Thyroid gland (tissue), 4 donors: ENCODE results near the gene SEMA4A. TPM values are rescaled to one million over a fixed set of nuclear protein-coding genes. Genes with fewer than 3 reads are reported as not detected.

Experiments used
- DNase-seq, 2 donors: peaks; one replicate each; pipeline ENCODE4 v3.0.0-alpha.2; 2019
- H3K27ac ChIP-seq, 3 donors: fragments of 200-600 bp; sonication (generic); 1 replicate in 2 of 3; 2 replicates in 1 of 3; pipeline ENCODE4 v1.5.1; 2016 to 2019; ENCODE audit warnings: mild to moderate bottlenecking in 1 of 3, moderate library complexity in 1 of 3
- H3K27me3 ChIP-seq: fragments of 200-600 bp; sonication (generic); one replicate; pipeline ENCODE4 v1.5.1; 2019
- H3K36me3 ChIP-seq, 2 donors: fragments of 200-600 bp; sonication (generic); one replicate each; pipeline ENCODE4 v1.5.1; 2016 to 2019
- H3K4me1 ChIP-seq, 2 donors: fragments of 200-600 bp; sonication (generic); one replicate each; pipeline ENCODE4 v1.5.1; 2017 to 2019
- H3K4me3 ChIP-seq, 3 donors: fragments of 200-600 bp; sonication (generic); replicated peaks in 1 of 3; 1 replicate in 2 of 3; 2 replicates in 1 of 3; pipeline ENCODE4 v1.5.1; 2016; ENCODE audit warnings: mild to moderate bottlenecking in 1 of 3
- H3K9me3 ChIP-seq: fragments of 200-600 bp; sonication (generic); one replicate; pipeline ENCODE4 v1.5.1; 2017
- CTCF ChIP-seq, 6 experiments: fragments of 200-600 bp in 3 of 6; fragments of 450-650 bp in 3 of 6; sonication (generic) in 3 of 6; IDR thresholded peaks; one replicate each; pipeline ENCODE4 v1.5.1; 2016 to 2019; ENCODE audit warnings: antibody characterized with exemption in 6 of 6, mild to moderate bottlenecking in 2 of 6, inconsistent platforms in 1 of 6, moderate library complexity in 1 of 6
- POLR2A ChIP-seq, 2 donors: fragments of 450-650 bp; IDR thresholded peaks; one replicate each; pipeline ENCODE4 v1.6.1; 2017; ENCODE audit warnings: antibody characterized with exemption in 2 of 2, mild to moderate bottlenecking in 2 of 2, moderate library complexity in 1 of 2
- WGBS, 2 donors: methylation state at CpG; one replicate each; pipeline ENCODE4 v1.1.5; 2017; 5-methylcytosine and 5-hydroxymethylcytosine counted together
- intact Hi-C: fragments of 100-400 bp; cut with DNase I; formaldehyde crosslinking; loops from one replicate; pipeline ENCODE4 v1.15.1; 2023
- total RNA-seq, 4 donors: library from RNA; depleted of rRNA; stranded (reverse); fragments of >200 nt; gene quantifications; one replicate each; pipeline ENCODE4 v1.2.3, GENCODE V29; 2016

SEMA4A gene
- total RNA-seq, 4 donors from 2014 or later = 21.5 to 50.8 (median 37.5) TPM

GRCh38 chr1:156217871-156218270 lies 64.5 kb downstream of the SEMA4A start:
- WGBS, 2 donors = 28 to 67% methylated on average over 2 of the region's 2 CpGs
- H3K4me3 ChIP-seq = no peak overlapping the region
- H3K9me3 ChIP-seq = no peaks in the 10 kb centered on the region
- H3K4me1 ChIP-seq = peaks cover 7 to 23% of the 10 kb centered on the region in 2 donors
- H3K27ac ChIP-seq = peak overlapping the region in 2 of 3 donors; percentile 42 to 44
- peaks cover 8 to 19% of the 10 kb centered on the region in 2 donors for H3K36me3 ChIP-seq
- no peak for DNase-seq
- intact Hi-C loops = no loop called here
- H3K27me3 ChIP-seq = no peaks in the 10 kb centered on the region
- TF ChIP-seq POLR2A (IDR thresholded peaks at IDR 0.05) (no peak), CTCF (IDR thresholded peaks at IDR 0.05) (no peak)

DNA sequence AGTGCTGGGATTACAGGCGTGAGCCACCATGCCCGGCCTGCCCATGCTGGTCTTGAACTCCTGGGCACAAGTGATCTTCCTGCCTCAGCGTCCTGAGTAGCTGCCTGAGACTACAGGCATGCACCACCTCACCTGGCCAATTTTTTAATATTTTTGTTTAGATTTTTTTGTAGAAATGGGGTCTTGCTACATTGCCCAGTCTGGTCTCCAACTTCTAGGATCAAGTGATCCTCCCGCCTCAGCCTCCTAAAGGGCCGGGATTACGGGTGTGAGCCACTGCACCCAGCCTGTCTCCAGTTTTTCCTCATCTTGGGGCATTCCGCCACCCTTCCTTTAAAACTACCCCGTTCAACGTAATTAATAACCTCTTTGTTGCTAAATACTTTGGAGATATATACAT lies 66.8 kb downstream of the SEMA4A start:
- DNase-seq = no peak
- intact Hi-C loops = no loop called here
- H3K4me1 ChIP-seq = peaks cover 0 to 18% of the 10 kb centered on the region in 2 donors
- TF ChIP-seq CTCF (IDR thresholded peaks at IDR 0.05) = no peak
- no peak for TF ChIP-seq POLR2A (IDR thresholded peaks at IDR 0.05)
- H3K36me3 ChIP-seq = peaks cover 16 to 28% of the 10 kb centered on the region in 2 donors
- no peaks in the 10 kb centered on the region for H3K27me3 ChIP-seq
- H3K27ac ChIP-seq = no peak overlapping the region
- no peak overlapping the region for H3K4me3 ChIP-seq
- WGBS, 2 donors = 93 to 99% methylated on average over 9 of the region's 9 CpGs
- no peaks in the 10 kb centered on the region for H3K9me3 ChIP-seq

GRCh38 chr1:156221986-156222692 lies 68.8 kb downstream of the SEMA4A start:
- H3K27me3 ChIP-seq = no peaks in the 10 kb centered on the region
- no peak overlapping the region for H3K4me3 ChIP-seq
- intact Hi-C loops = no loop called here
- no peak for TF ChIP-seq POLR2A (IDR thresholded peaks at IDR 0.05)
- TF ChIP-seq CTCF (IDR thresholded peaks at IDR 0.05) = no peak
- no peak for DNase-seq
- 92 to 97% methylated on average over 13 of the region's 13 CpGs for WGBS, 2 donors
- H3K4me1 ChIP-seq = peaks cover 0 to 18% of the 10 kb centered on the region in 2 donors
- H3K36me3 ChIP-seq = peaks cover 16 to 28% of the 10 kb centered on the region in 2 donors
- H3K27ac ChIP-seq = no peak overlapping the region
- no peaks in the 10 kb centered on the region for H3K9me3 ChIP-seq

GRCh38 chr1:156225677-156226014 lies 72.3 kb downstream of the SEMA4A start:
- DNase-seq = no peak
- intact Hi-C loops = loop anchor here (5.0 kb wide), 2 partner anchors 78 to 128 kb away; no protein-coding TSS in a partner anchor
- Histone ChIP-seq H3K4me3 (no peak overlapping the region), H3K27me3 (no peaks in the 10 kb centered on the region), H3K36me3 (peaks cover 13 to 26% of the 10 kb centered on the region in 2 donors), H3K27ac (peak overlapping the region in 2 of 3 donors; percentile 26), H3K9me3 (no peaks in the 10 kb centered on the region), H3K4me1 (peaks cover 0 to 4% of the 10 kb centered on the region in 2 donors)
- 5 to 10% methylated on average over 2 of the region's 2 CpGs for WGBS, 2 donors
- no peak for TF ChIP-seq POLR2A (IDR thresholded peaks at IDR 0.05)
- TF ChIP-seq CTCF (IDR thresholded peaks at IDR 0.05) = no peak

DNA sequence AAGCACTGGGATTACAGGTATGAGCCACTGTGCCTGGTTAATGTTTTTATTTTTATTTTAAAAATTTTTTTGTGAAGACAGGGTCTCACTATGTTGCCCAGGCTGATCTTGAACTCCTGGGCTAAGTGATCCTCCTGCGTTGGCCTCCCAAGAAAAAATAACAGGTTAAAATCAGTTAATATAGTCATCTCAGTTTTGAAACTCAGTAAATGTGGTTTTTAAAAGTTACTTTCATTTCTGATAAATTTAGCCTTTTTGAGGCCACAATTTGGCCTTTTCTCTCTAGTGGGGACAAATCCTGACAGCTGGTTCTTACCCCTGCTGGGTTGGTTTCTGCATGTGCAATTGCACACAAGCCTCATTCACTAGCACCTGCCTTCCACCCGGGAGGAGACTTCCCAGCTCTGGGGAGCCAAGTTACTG lies 72.7 kb downstream of the SEMA4A start:
- H3K27ac ChIP-seq = peak overlapping the region in 1 of 3 donors; percentile 26
- no peak overlapping the region for H3K4me3 ChIP-seq
- 70 to 72% methylated on average over 2 of the region's 2 CpGs for WGBS, 2 donors
- intact Hi-C loops = loop anchor here (5.0 kb wide), 2 partner anchors 79 to 129 kb away; no protein-coding TSS in a partner anchor
- no peak for DNase-seq
- peaks cover 0 to 4% of the 10 kb centered on the region in 2 donors for H3K4me1 ChIP-seq
- H3K36me3 ChIP-seq = peaks cover 9 to 21% of the 10 kb centered on the region in 2 donors
- H3K27me3 ChIP-seq = no peaks in the 10 kb centered on the region
- no peaks in the 10 kb centered on the region for H3K9me3 ChIP-seq
- TF ChIP-seq CTCF (IDR thresholded peaks at IDR 0.05) = no peak
- TF ChIP-seq POLR2A (IDR thresholded peaks at IDR 0.05) = no peak
